HG02938 (cell line): ENCODE results near the gene WDR3.

Experiments
- ATAC-seq: cut with Tn5 transposase; IDR thresholded peaks from one replicate; pipeline ENCODE4 v1.9.1; 2021; ENCODE audit warnings: mild to moderate bottlenecking, moderate library complexity; ENCODE audit not compliant: unreplicated experiment

WDR3 gene

DNA sequence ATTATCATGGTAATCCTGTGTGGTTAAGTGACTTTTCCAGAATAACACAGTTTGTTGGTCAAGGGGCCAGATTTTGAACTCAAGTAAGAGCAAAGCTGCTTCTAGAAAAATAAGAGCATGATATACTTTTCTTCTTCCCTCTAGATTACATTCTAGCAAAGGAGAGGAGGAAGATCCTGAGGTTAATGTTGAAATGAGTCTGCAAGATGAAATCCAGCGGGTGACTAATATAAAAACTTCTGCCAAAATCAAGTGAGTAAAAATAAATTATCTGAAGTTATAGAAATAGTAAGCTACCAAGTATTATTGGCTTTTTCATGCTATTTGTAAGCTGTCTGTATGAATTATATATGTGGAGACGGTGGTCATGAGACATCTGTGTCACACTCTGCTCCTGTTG is 12.8 kb downstream of the WDR3 start:
- ATAC-seq: no peak

DNA sequence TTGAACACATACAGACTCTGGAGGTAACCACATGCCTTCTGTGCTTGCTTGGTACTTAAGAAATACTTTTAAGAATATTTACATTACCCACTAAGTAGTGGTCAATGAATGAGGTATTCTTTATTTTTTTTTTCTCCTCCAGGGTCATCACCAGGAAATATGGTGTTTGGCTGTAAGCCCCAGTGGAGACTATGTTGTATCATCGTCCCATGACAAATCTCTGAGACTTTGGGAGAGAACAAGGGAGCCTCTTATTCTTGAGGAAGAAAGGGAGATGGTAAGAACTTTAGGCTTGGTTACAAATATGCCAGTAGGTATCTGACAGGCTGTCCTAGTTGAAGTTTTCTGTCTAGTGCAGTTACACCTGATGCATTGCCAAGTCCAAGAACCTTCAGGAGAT is 22.8 kb downstream of the WDR3 start:
- ATAC-seq: no peak

DNA sequence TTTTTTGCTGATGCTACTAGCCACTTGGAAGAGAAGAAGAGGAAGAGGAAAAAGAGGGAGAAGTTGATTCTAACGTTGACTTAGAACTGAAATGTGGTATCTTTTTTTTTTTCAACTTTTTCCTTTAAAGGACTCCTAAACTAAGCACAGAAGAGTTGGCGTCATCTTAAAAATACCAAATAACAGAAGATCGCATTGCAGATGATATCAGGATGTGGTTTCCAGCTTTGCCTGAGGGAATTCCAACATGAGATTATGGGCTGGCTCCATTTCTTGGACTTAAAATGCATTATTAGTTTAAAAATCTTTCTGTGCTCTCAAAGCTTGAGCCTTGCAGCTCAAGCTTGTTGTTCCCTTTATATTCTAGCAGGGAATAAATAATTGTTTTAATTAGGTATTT is 29.8 kb downstream of the WDR3 start:
- ATAC-seq: no peak

DNA sequence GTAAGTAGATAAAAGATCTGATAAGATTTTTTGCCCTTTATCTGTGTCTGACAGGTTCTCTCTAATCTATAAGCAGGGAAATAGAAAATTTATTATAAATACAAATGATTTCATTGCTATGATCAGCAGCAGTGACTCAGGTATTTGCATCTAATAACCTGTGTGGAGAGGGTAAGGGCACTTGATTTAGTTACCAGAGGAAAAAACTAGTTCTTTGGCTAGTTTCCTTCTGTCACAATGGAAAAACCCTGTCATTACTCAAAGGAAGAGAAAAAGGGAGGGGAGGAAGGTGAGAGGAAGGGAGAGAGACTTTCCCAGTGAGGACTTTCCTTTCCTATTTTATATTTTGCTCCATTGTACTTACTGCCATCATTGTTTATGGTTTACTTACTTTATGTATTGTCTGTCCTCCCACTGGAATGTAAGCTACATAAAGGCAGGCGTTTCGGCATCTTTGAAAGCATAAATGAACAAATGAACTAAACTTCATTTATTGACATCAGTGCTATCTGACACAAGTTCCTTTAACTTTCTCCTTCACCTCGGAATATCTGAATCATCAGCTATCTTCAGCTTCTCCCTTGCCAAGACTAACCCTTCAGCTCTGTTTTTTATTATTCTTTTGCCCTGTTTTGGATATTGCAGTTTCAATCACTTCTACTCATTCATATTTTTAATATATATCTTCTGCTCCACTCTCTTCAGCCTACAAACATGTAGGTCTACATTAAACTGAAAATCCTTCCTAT is 34.9 kb downstream of the WDR3 start:
- no peak for ATAC-seq

DNA sequence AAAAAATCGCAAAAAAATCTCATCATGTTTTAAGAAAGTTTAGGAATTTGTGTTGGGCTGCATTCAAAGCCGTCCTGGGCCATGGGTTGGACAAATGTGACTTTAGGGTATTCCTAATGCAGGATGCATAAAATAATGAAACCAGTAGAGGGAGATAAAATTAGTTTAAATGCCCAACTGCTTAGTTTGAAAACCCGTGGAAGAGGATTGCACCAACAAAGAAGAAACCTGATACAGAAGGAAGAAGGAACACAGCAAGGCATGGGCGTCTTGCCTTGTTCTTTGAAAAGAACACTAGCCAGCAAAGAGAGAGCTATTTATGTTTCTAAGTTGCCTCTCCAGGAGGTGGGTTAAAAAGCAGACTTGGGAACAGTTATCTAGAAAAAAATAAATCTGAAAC is 37.9 kb downstream of the WDR3 start:
- no peak for ATAC-seq

DNA sequence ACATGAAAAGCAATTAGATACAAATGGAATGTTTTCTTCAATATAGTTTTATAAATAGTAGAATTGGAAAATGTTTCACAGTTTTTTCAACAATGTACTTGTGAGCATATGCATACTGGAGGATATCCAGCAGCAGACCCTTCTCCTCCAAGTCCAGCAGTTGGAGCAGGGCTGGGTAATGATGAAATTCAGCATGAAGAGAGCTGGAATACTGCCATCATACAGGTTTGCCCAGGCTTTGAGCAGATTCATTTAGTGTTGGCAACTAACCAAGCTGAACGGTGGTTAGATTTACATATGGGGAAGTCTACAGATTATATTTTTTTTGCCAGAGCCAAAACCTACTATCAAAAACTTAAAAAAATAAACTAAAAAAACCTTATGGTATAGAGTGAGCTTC is 38.3 kb downstream of the WDR3 start:
- no peak for ATAC-seq

DNA sequence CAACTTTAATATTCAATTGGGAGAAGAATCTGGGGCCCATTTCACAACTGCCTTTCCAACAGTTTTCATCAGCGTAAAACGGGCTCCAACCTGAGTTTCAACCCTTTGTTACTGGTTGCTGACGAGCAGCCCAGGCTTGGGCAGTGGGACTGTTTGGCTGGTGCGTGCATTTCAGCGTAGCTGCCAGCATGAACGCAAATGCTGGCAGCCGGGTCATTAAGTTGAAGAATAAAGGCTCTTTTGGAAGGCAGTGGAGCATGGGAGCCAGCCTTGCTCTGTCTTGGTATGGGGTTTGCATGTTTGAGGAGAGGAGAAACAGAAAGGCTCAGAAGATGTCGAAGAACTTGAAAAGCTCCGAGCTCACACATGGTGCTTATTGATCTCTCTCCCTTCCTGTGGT is 40.7 kb downstream of the WDR3 start:
- no peak for ATAC-seq

DNA sequence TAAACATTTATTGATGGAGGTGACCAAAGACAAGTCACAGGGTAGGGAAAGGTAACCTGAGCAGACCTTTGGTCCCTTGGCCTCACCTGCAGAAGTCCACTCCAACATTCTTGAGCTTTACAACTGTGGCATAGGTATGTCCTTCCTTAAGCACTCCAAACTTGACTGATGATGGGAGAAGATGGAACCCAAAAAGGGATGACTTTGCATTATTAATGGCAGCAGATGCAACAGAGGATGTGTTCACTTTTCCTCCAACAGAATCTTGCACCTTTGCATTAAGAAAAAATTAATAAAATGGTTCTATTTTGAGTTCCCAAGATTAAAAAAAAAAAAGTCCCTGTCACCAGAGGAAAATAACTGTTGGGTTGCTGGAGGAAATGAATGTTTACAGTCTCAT is 42.2 kb downstream of the WDR3 start:
- no peak for ATAC-seq

DNA sequence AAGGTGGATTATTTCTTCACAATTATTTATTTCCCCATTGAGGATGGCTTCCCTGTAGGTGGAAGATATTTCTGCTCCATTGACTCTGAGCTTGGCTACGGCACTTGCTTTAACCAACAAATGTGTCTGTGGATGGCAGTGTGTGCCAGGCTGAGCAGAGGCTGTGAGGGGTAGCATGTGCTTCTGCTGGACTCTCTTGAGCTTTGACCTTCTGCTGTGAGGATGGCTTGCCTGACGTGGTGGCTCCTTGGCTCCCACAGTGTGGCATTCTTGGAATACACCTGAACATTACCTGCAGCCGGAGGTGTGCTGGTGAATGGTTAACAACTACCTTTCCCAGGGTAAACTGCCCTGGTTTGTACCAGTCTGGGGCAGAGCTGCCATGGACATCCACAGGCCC is 46.8 kb downstream of the WDR3 start:
- no peak for ATAC-seq

DNA sequence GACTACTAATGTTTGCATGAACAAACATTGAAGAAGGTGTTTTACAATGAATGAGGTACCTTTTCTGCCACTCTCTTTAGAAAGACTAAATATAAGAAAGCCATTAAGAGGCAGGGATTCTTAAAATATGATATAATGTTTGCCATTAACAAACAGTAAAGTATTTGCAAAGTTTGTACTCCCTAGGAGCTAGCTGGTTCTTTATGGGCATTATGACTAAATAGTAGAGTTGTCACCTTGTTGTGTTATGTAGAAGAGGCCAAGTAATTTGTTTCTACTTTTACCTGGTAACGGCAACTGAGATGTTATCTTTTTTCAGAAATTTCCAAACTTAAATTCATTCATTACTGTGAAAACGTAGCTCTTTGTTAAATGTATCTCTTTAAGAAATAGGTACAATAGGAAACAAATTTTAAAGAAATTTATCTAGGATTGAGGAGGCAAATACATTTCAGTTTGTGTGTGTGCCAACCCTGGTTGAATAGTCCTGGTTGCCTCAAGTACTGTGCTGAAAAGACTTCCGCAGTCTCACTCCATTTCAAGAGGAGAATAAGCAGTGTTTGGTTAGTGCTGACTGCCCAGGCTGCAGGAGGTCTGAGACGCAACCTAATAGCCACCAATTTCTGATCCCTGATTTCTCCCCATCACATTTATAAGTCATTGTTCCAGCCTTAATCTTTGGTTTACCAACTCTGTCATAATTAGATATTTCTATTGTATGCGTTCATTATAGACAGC is 52.1 kb downstream of the WDR3 start:
- ATAC-seq: no peak

DNA sequence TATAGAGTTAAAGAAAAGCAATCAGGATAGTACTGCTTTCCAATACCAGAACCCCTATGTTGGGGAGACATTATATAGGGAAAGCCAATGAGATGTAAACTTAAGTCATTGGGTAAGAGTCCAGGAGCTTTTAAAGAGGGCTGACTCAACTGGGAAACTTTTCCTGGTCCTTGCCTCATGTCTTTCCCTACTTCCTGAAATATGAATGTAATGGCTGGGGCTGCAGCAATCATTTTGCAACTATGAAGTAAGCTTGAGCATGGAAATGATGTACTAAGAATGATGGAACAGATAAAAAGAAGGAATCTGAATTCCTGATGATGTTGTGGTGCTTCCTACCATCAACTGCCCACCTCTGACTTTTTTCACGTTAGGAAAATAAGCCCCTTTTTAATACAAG is 55.7 kb downstream of the WDR3 start:
- no peak for ATAC-seq

DNA sequence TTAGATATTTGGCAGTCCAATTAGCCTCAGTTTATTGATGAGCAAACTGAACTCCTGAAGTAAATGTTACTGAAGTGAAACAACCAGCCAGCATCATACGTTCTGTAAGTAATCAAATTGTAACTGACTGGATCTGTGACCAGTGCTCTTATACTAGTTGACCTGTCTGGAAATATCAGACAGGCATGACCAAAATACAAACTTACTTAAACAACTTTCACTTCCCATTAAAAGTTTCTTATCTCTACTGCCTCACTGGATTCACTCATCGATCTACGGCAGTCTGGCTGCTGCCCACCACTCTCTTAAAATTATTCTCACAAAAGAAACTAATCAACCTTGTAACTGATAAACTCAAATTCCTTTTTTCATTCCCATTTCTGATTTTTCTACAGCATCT is 56.4 kb downstream of the WDR3 start:
- ATAC-seq: peak; percentile 72

DNA sequence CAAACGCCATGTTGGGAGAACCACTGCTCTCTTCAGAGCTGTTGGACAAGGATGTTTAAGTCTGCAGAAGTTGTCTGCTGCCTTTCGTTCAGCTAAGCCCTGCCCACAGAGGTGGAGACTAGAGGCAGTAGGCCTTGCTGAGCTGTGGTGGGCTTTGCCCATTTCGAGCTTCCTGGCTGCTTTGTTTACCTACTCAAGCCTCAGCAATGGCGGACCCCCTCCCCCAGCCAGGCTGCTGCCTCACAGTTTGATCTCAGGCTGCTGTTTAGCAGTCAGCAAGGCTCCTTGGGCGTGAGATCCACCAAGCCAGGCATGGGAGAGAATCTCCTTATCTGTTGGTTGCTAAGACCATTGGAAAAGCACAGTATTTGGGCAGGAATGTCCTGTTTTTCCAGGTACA is 74.8 kb downstream of the WDR3 start:
- no peak for ATAC-seq

DNA sequence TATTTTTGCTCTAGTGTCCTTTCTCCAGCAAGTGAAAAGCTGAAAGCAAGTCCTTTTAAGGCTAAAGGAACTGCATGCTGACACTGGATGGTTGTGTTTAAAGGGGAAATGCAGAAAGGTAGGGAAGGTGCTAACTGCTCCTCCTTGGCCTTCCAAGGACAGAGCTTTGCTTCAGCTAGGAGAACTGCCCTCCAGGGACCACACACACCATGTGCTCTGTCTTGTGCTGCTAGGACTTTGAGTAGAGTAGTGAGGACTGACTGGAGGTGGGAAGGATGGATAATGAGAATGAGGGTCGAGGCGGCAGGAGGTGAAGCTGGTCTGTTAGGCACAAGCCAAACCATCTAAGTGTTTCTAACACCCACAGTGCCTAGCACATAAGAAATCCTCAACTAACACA is 77.9 kb downstream of the WDR3 start:
- no peak for ATAC-seq

DNA sequence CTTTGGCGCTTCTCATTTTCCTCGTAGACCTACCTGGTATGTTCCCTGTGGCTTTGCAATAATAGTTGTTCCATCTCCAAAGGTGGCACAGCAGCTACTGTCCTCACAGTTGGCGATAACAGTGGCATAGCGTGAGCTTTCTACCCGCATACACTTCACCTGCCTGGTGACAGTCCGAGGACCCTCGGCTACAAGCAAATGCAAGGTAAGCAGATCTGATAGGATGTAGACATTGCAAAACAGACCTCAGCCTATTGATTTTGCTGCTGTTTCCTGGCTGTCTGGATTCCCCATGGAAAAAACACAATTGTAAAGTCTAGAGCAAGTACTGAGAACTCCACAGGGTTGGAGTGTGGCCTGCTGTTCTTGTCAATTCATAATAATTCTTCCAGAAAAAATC is 78.5 kb downstream of the WDR3 start:
- no peak for ATAC-seq

DNA sequence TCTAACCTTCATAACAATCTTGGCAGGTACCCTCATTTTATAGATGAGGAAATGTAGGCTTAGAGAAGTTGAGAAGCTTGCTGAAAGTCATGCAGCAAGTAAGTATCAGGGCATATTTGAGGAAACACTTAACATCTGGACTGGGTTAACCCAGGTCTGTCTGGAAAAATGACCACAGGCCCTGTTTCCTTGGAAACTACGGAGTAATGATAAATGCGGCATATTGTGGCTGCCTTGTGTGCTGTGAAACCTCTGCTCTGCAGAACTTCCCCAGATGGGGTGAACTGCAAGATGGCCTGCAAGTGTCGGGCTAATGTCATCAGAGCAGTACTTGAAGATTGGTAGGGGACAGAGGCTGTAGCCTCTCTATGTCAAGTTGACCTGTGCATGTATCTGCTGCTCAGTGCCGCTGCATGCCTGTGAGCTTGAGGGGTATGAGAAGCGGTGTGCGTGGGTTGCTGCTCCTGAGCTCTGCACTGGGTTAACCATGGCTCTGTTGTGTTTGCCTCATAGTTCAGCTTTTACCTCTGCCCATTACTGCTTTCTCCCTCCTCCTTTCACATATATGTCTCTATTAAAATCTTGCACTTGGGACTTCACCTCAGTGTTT is 83.1 kb downstream of the WDR3 start:
- no peak for ATAC-seq

DNA sequence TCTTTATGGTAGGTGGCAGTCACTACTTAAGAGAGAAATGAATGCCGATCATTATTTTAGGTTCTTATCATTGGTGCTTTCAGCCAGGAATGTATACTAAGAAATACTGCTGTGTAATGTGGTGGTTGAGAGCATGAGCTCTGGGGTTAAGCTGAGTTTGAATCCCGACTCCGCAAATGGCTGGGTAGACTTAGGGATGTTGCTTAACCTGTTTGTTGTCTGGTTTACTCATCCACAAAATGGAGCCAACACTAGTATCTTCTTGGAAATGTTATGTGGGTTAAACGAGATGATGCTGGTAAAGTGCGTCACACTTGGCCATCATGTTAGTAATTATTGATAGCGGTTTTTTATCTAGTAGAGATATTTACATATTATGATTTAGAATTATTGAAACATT is 83.8 kb downstream of the WDR3 start:
- ATAC-seq: no peak

DNA sequence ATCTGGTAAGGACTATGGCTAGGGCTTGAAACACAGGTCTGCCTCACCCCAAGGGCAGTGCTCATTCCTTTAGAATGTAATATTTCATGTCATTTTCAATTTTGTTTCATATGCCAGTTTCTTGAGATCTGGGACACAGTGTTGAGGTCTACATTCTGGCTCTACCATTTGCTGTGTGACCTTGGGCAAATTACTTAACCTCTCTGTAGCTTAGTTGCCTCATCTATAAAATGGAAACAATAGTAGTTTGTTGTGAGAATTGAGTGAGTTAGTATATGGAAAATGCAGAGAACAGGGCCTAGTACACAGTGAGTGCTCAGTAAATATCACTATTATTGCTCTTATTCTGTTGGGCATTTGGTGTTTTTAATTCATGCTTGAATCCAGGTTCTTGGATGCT is 84.4 kb downstream of the WDR3 start:
- ATAC-seq: no peak
